NCI-H2171 (cell line): ENCODE results near the gene TMSB10.

Experiments used
- DNase-seq: peaks from one replicate; lab custom pipeline; 2025; lab: John Stamatoyannopoulos, UW

TMSB10 gene

GRCh38 chr2:84880645-84881521 lies 24.6 kb upstream of the TMSB10 start, which contains the start of gene TRABD2A:
TSS of gene TRABD2A (minus strand) at chr2:84881084. CDS start at chr2:84881039, 45 bp downstream.
- DNase-seq = no peak

GRCh38 chr2:84881581-84882413 lies 23.7 kb upstream of the TMSB10 start:
- peak; percentile 22 for DNase-seq

DNA sequence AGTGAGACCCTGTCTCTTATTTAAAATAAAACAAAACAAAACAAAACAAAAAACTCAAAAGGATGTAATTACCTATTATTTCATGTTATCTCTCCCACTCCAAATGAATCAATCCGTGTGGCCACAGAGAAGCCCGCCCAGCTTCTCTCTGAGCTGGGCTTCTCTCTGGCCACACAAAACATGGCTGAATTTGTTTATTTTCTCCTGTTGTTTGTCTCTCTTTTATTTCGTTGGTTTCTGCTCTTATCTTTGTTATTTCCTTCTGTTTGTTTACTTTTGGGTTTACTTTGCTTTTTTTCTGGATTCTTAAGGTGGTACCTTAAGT lies 23.1 kb upstream of the TMSB10 start:
- DNase-seq = no peak

GRCh38 chr2:84882775-84883550 lies 22.5 kb upstream of the TMSB10 start:
- DNase-seq = no peak

GRCh38 chr2:84884449-84884848 lies 21.0 kb upstream of the TMSB10 start:
- DNase-seq = no peak

DNA sequence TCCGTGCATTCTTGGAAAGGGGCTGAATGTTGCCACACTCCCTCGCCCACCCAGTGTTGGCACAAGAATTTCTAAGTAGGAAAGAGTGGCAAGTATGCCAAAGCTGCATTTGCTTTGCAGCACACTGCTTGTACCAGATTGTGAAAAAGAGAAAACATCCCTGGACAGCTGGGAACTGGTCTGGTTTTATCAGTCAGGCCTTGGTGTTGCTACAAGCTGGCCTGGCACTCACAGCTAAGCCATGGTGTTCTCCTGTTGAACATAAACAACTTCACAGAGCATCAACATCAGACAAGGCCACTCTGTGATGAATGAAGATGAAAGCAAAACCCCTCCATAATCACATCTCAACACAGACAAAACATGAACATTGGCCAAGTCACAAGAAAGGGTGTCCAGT lies 20.3 kb upstream of the TMSB10 start:
- no peak for DNase-seq

GRCh38 chr2:84886791-84887190 lies 18.7 kb upstream of the TMSB10 start:
- DNase-seq = no peak

DNA sequence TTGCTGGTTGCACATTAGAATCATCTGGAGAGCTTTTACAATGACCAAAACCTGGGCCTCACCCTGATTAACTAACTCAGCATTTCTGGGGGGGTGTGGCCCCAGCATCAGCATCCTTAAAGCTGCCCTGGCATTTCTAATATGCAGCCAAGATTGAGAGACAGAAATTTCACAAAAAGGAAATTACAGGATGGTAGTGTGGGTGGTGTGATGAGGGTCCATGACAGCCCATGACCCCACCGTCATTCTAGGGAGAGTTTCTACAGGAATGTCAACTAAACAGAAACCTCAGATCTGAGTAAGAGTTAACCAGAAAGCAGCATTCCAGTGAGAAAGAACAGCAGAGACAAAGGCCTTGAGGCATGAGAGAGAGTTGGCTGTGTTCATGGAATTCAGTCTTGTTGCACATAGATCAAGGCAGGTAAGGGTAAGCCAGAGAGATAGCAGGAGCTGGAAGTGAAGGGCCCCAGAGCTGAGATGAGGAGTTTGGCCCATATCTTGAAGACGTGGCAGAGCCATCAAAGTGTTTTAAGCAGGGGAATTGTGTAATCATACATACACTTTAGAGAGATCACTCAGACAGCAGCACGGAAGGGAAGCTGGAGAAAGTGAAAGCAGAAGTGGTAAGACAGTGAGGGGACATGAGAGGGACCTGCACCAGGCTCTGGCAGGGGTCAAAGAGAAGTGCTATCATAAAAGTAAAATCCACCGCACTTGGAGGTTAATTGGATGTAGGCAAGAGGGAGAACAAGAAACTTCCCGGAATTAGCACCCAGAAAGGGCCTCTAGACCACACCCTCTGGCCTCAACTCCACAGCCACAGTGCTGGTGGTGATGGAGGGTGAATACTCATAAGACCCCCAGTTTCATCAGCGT lies 16.8 kb upstream of the TMSB10 start:
- no peak for DNase-seq

GRCh38 chr2:84889332-84889731 lies 16.1 kb upstream of the TMSB10 start:
- DNase-seq = no peak

GRCh38 chr2:84891355-84892010 lies 14.0 kb upstream of the TMSB10 start:
- no peak for DNase-seq

GRCh38 chr2:84894131-84894586 lies 11.3 kb upstream of the TMSB10 start:
- DNase-seq = peak; percentile 70

- DNase-seq = peak; percentile 17
Observed at GRCh38 chr2:84894758-84895520, 10.5 kb upstream of the TMSB10 start.

DNA sequence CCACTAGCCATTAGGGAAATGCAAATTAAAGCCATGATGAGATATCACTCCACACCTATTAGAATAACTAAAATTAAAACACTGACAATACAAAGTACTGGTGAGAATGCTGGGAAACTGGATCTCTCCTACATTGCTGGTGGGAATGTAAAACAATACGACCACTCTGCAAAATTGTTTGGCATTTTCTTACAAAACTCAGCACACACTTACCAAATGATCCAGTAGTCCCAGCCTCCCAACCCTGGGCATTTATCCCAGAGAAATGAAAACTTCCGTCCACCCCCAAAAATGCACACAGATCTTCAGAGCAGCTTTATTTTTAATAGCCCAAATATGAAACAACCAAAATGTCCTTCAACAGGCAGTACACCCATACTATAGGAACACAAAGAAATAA lies 8.9 kb upstream of the TMSB10 start:
- no peak for DNase-seq

- DNase-seq = no peak
Observed at GRCh38 chr2:84897773-84898172, 7.7 kb upstream of the TMSB10 start.

DNA sequence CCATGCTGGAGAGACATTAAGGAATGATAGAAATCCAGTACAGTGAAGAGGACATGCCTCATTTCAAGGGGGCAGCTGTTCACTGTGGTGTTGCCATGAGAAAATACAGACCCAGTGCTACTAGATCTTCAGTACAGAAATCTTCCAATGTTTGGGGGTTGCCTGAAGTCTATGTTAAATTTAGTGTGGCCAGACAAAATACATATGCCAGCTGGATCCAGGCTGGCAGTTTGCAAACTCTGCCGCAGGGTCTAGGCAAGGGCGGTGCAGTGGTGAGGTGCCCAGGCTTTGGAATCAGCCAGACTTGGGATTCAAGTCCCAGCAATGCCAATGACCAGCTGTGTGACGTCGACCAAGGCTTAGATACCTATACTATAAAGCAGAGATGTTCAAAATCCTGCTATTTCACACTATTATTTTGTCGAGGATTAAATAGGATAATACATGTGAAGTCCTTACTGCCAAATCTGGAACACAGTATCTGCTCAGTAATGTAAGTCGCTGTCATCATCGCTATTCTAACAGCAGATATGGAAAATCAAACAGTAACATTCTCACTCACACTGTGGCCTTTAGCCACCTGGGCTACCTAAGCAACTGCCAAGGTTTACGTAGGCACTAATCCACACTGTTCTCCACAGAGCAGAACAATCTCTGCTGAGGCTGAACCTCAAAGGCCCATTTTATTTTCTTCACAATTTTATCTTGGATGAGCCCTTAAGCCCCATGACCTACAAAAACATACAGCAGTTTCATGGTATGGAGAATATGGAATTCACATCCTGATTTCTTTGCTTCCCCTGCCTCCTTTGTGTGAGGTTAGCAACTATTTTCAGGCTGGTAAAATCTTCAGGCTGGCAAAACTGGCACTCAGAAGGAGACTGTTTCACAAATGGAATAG lies 5.9 kb upstream of the TMSB10 start:
- DNase-seq = no peak

GRCh38 chr2:84900971-84901370 lies 4.5 kb upstream of the TMSB10 start:
- DNase-seq = no peak

GRCh38 chr2:84901593-84902120 lies 3.8 kb upstream of the TMSB10 start:
- no peak for DNase-seq

- no peak for DNase-seq
Observed at GRCh38 chr2:84902526-84902925, 2.9 kb upstream of the TMSB10 start.

GRCh38 chr2:84904151-84904550 lies 1.3 kb upstream of the TMSB10 start:
- no peak for DNase-seq
